Right atrium auricular region (tissue), 2 donors: ENCODE measurements around the gene PXK. TPM values are rescaled to one million over a fixed set of nuclear protein-coding genes. Genes with fewer than 3 reads are reported as not detected.
"Not testable (repeated sequence)": the region's sequence is repeated elsewhere in the genome, so short reads cannot be mapped to it uniquely, and the experiment has no call there.

Experiments
- DNase-seq: peaks from one replicate; pipeline ENCODE4 v3.0.0-alpha.2; 2019; ENCODE audit warnings: low spot score
- H3K27ac ChIP-seq, 2 donors: fragments of 200-600 bp; sonication (generic); 1 replicate in 1 of 2; 2 replicates in 1 of 2; pipeline ENCODE4 v1.5.1; 2016 to 2019
- H3K27me3 ChIP-seq, 2 donors: fragments of 200-600 bp; sonication (generic); one replicate each; pipeline versions ENCODE4 v1.5.1 to v1.6.0; 2017 to 2019
- H3K36me3 ChIP-seq: fragments of 200-600 bp; sonication (generic); one replicate; pipeline ENCODE4 v1.5.1; 2016
- H3K4me1 ChIP-seq, 2 donors: fragments of 200-600 bp; sonication (generic); one replicate each; pipeline versions ENCODE4 v1.5.1 to v1.6.0; 2017 to 2019
- H3K4me3 ChIP-seq, 2 donors: fragments of 200-600 bp; sonication (generic); 1 replicate in 1 of 2; 2 replicates in 1 of 2; pipeline ENCODE4 v1.5.1; 2017 to 2019; ENCODE audit warnings: mild to moderate bottlenecking in 1 of 2, moderate library complexity in 1 of 2
- H3K9me3 ChIP-seq, 2 donors: fragments of 200-600 bp; sonication (generic); one replicate each; pipeline ENCODE4 v1.5.1; 2019
- CTCF ChIP-seq, 2 donors: fragments of 200-600 bp; sonication (generic); IDR thresholded peaks; one replicate each; pipeline ENCODE4 v1.5.1; 2019; ENCODE audit warnings: antibody characterized with exemption in 2 of 2
- total RNA-seq, 2 donors: library from RNA; depleted of rRNA; stranded (reverse); fragments of >200 nt; gene quantifications; one replicate each; pipeline ENCODE4 v1.1.0, GENCODE V29; 2016

The PXK gene
- total RNA-seq = 10 to 100 TPM; 18.3 to 22.5 TPM

GRCh38 chr3:58332575-58333188 lies at the start of gene PXK:
Gene PXK (plus strand): TSS chr3:58332892. CDS start chr3:58332989, 97 bp downstream.
- peak in 1 of 2 donors; percentile 26 for TF ChIP-seq CTCF (IDR thresholded peaks at IDR 0.05)

GRCh38 chr3:58285334-58285733 lies 47.4 kb upstream of the PXK start:
- DNase-seq = no peak
- peak overlapping the region in 1 of 2 donors; percentile 23 for H3K27ac ChIP-seq
- TF ChIP-seq CTCF (IDR thresholded peaks at IDR 0.05) = no peak
- H3K9me3 ChIP-seq = no peaks in the 10 kb centered on the region
- H3K4me3 ChIP-seq = no peak overlapping the region
- H3K27me3 ChIP-seq = no peaks in the 10 kb centered on the region
- H3K4me1 ChIP-seq = peaks cover 0 to 10% of the 10 kb centered on the region in 2 donors
- peaks cover 12% of the 10 kb centered on the region for H3K36me3 ChIP-seq

More at GRCh38 chr3:58332575-58333188, at the start of gene PXK:
- Histone ChIP-seq H3K36me3 (no peaks in the 10 kb centered on the region), H3K27me3 (no peaks in the 10 kb centered on the region), H3K4me3 (peak within 1 kb of the TSS; percentile 87 to 97), H3K27ac (peak within 1 kb of the TSS; percentile 81 to 84), H3K9me3 (no peaks in the 10 kb centered on the region), H3K4me1 (peaks cover 0 to 22% of the 10 kb centered on the region in 2 donors)
- DNase-seq = peak; percentile 69

GRCh38 chr3:58287354-58287753 lies 45.3 kb upstream of the PXK start:
- Histone ChIP-seq H3K27ac (no peak overlapping the region), H3K36me3 (peaks cover 8% of the 10 kb centered on the region)
- DNase-seq = no peak

GRCh38 chr3:58288011-58288728 lies 44.5 kb upstream of the PXK start:
- Histone ChIP-seq H3K27me3 (no peaks in the 10 kb centered on the region), H3K4me1 (peaks cover 0 to 10% of the 10 kb centered on the region in 2 donors), H3K36me3 (peaks cover 5% of the 10 kb centered on the region), H3K9me3 (no peaks in the 10 kb centered on the region), H3K4me3 (no peak overlapping the region), H3K27ac (no peak overlapping the region)
- TF ChIP-seq CTCF (IDR thresholded peaks at IDR 0.05) = no peak
- no peak for DNase-seq

More at GRCh38 chr3:58287354-58287753, 45.3 kb upstream of the PXK start:
- TF ChIP-seq CTCF (IDR thresholded peaks at IDR 0.05) = no peak
- H3K27me3 ChIP-seq = no peaks in the 10 kb centered on the region
- H3K4me1 ChIP-seq = peaks cover 0 to 10% of the 10 kb centered on the region in 2 donors
- no peak overlapping the region for H3K4me3 ChIP-seq
- H3K9me3 ChIP-seq = no peaks in the 10 kb centered on the region

- not testable (repeated sequence) for H3K27ac ChIP-seq, H3K27me3 ChIP-seq, H3K36me3 ChIP-seq, H3K4me1 ChIP-seq, DNase-seq, H3K4me3 ChIP-seq, H3K9me3 ChIP-seq
These were observed 43.6 kb upstream of the PXK start for GRCh38 chr3:58288964-58289613.

GRCh38 chr3:58290446-58290845 lies 42.2 kb upstream of the PXK start:
- not testable (repeated sequence) for H3K4me1 ChIP-seq, H3K27ac ChIP-seq, H3K36me3 ChIP-seq, H3K27me3 ChIP-seq, H3K4me3 ChIP-seq, H3K9me3 ChIP-seq, DNase-seq
